ENCODE measurements around the gene TXNL4B.

Gene TXNL4B

GRCh38 chr16:72093448-72094265 lies at the start of gene TXNL4B, which contains the start of gene DHX38:
Gene TXNL4B (minus strand): TSS chr16:72093620. CDS start chr16:72090749, 2,871 bp downstream.
Gene DHX38 (plus strand): TSS chr16:72093847. CDS start chr16:72096158, 2,311 bp downstream.
- DNase-seq (ENCODE audit: insufficient read length, low spot score) = peak; percentile 100
- FAIRE-seq = peak; percentile 97

GRCh38 chr16:72142476-72142875 lies 49.1 kb upstream of the TXNL4B start:
- DNase-seq (ENCODE audit: insufficient read length, low spot score) (no peak), FAIRE-seq (no peak)

GRCh38 chr16:72139908-72140307 lies 46.5 kb upstream of the TXNL4B start:
- DNase-seq (ENCODE audit: insufficient read length, low spot score) = no peak
- no peak for FAIRE-seq

GRCh38 chr16:72138064-72138572 lies 44.7 kb upstream of the TXNL4B start:
- DNase-seq (ENCODE audit: insufficient read length, low spot score) (no peak), FAIRE-seq (no peak)

GRCh38 chr16:72137380-72138063 lies 44.1 kb upstream of the TXNL4B start:
- peak; percentile 51 for FAIRE-seq
- no peak for DNase-seq (ENCODE audit: insufficient read length, low spot score)

GRCh38 chr16:72134507-72134906 lies 41.1 kb upstream of the TXNL4B start:
- DNase-seq (ENCODE audit: insufficient read length, low spot score) (no peak), FAIRE-seq (no peak)

GRCh38 chr16:72132726-72133125 lies 39.3 kb upstream of the TXNL4B start:
- FAIRE-seq = no peak
- no peak for DNase-seq (ENCODE audit: insufficient read length, low spot score)

GRCh38 chr16:72131036-72131435 lies 37.6 kb upstream of the TXNL4B start:
- no peak for FAIRE-seq
- no peak for DNase-seq (ENCODE audit: insufficient read length, low spot score)

- FAIRE-seq (no peak), DNase-seq (ENCODE audit: insufficient read length, low spot score) (no peak)
Observed at GRCh38 chr16:72129976-72130656, 36.7 kb upstream of the TXNL4B start.

- DNase-seq (ENCODE audit: insufficient read length, low spot score) (no peak), FAIRE-seq (no peak)
Observed at GRCh38 chr16:72128701-72129100, 35.3 kb upstream of the TXNL4B start.

- FAIRE-seq (peak; percentile 92), DNase-seq (ENCODE audit: insufficient read length, low spot score) (no peak)
Observed at GRCh38 chr16:72126429-72126765, 33.0 kb upstream of the TXNL4B start.

GRCh38 chr16:72125635-72126428 lies 32.4 kb upstream of the TXNL4B start:
- DNase-seq (ENCODE audit: insufficient read length, low spot score) (no peak), FAIRE-seq (peak; percentile 16)

GRCh38 chr16:72124761-72125634 lies 31.6 kb upstream of the TXNL4B start:
- DNase-seq (ENCODE audit: insufficient read length, low spot score) (peak; percentile 93), FAIRE-seq (peak; percentile 95)

GRCh38 chr16:72124148-72124547 lies 30.7 kb upstream of the TXNL4B start:
- no peak for DNase-seq (ENCODE audit: insufficient read length, low spot score)
- FAIRE-seq = no peak

- DNase-seq (ENCODE audit: insufficient read length, low spot score) = no peak
- peak; percentile 38 for FAIRE-seq
Observed at GRCh38 chr16:72123426-72123825, 30.0 kb upstream of the TXNL4B start.

GRCh38 chr16:72122916-72123315 lies 29.5 kb upstream of the TXNL4B start:
- DNase-seq (ENCODE audit: insufficient read length, low spot score) (no peak), FAIRE-seq (no peak)

- DNase-seq (ENCODE audit: insufficient read length, low spot score) = no peak
Observed at GRCh38 chr16:72122308-72122707, 28.9 kb upstream of the TXNL4B start.

GRCh38 chr16:72120026-72120425 lies 26.6 kb upstream of the TXNL4B start:
- DNase-seq (ENCODE audit: insufficient read length, low spot score) (no peak), FAIRE-seq (peak; percentile 4)

More at GRCh38 chr16:72122308-72122707, 28.9 kb upstream of the TXNL4B start:
- no peak for FAIRE-seq

- FAIRE-seq = no peak
- DNase-seq (ENCODE audit: insufficient read length, low spot score) = no peak
Observed at GRCh38 chr16:72113616-72113945, 20.2 kb upstream of the TXNL4B start.
